Uterus (tissue), 2 donors: ENCODE measurements around the gene MAP7D1.

Experiments
- CTCF ChIP-seq, 4 experiments: fragments of 200-600 bp in 2 of 4; fragments of 450-650 bp in 2 of 4; sonication (generic) in 2 of 4; IDR thresholded peaks; one replicate each; pipeline ENCODE4 v1.5.1; 2016 to 2019; ENCODE audit warnings: antibody characterized with exemption in 4 of 4, mild to moderate bottlenecking in 2 of 4, moderate library complexity in 1 of 4
- POLR2A ChIP-seq, 2 donors: fragments of 450-650 bp; IDR thresholded peaks; one replicate each; pipeline ENCODE4 v1.6.1; 2016; ENCODE audit warnings: antibody characterized with exemption in 2 of 2, mild to moderate bottlenecking in 1 of 2, moderate library complexity in 1 of 2

GRCh38 chr1:36159614-36160387 is 3.8 kb downstream of the MAP7D1 start:
- TF ChIP-seq CTCF (IDR thresholded peaks at IDR 0.05) (no peak), POLR2A (IDR thresholded peaks at IDR 0.05) (no peak)
